ENCODE data around the gene GUCA1A. TPM values are rescaled to one million over a fixed set of nuclear protein-coding genes. Genes with fewer than 3 reads are reported as not detected.

Gene GUCA1A
- total RNA-seq, 2 donors from 2014 or later = not detected

GRCh38 chr6:42220807-42221206 is 47.6 kb downstream of the GUCA1A start:
- no peak for TF ChIP-seq CTCF (IDR thresholded peaks at IDR 0.05)
- DNase-seq (ENCODE audit: low spot score) = no peak
- no peaks in the 10 kb centered on the region for H3K36me3 ChIP-seq
- no peak overlapping the region for H3K4me3 ChIP-seq
- no peak overlapping the region for H3K27ac ChIP-seq
- peaks cover 0 to 15% of the 10 kb centered on the region in 2 donors for H3K4me1 ChIP-seq
- no peaks in the 10 kb centered on the region for H3K27me3 ChIP-seq
- H3K9me3 ChIP-seq = no peaks in the 10 kb centered on the region

GRCh38 chr6:42221546-42221945 is 48.4 kb downstream of the GUCA1A start:
- Histone ChIP-seq H3K4me3 (no peak overlapping the region), H3K27ac (no peak overlapping the region), H3K9me3 (no peaks in the 10 kb centered on the region), H3K36me3 (no peaks in the 10 kb centered on the region), H3K4me1 (peaks cover 0 to 11% of the 10 kb centered on the region in 2 donors), H3K27me3 (no peaks in the 10 kb centered on the region)
- no peak for TF ChIP-seq CTCF (IDR thresholded peaks at IDR 0.05)
- DNase-seq (ENCODE audit: low spot score) = no peak

- no peaks in the 10 kb centered on the region for H3K9me3 ChIP-seq
- H3K27ac ChIP-seq = no peak overlapping the region
- no peak for TF ChIP-seq CTCF (IDR thresholded peaks at IDR 0.05)
- no peak overlapping the region for H3K4me3 ChIP-seq
- no peak for DNase-seq (ENCODE audit: low spot score)
- H3K27me3 ChIP-seq = no peaks in the 10 kb centered on the region
- peaks cover 0 to 3% of the 10 kb centered on the region in 2 donors for H3K4me1 ChIP-seq
- no peaks in the 10 kb centered on the region for H3K36me3 ChIP-seq
Measured at GRCh38 chr6:42222448-42222847, 49.3 kb downstream of the GUCA1A start.

- H3K27me3 ChIP-seq = no peaks in the 10 kb centered on the region
- H3K36me3 ChIP-seq = no peaks in the 10 kb centered on the region
- no peaks in the 10 kb centered on the region for H3K9me3 ChIP-seq
- no peak for DNase-seq (ENCODE audit: low spot score)
- H3K27ac ChIP-seq = no peak overlapping the region
- no peaks in the 10 kb centered on the region for H3K4me1 ChIP-seq
- H3K4me3 ChIP-seq = no peak overlapping the region
- TF ChIP-seq CTCF (IDR thresholded peaks at IDR 0.05) = no peak
Measured at GRCh38 chr6:42224222-42225028, 51.3 kb downstream of the GUCA1A start.

- no peaks in the 10 kb centered on the region for H3K9me3 ChIP-seq
- no peaks in the 10 kb centered on the region for H3K4me1 ChIP-seq
- H3K27me3 ChIP-seq = no peaks in the 10 kb centered on the region
- H3K27ac ChIP-seq = no peak overlapping the region
- no peak overlapping the region for H3K4me3 ChIP-seq
- DNase-seq (ENCODE audit: low spot score) = no peak
- no peak for TF ChIP-seq CTCF (IDR thresholded peaks at IDR 0.05)
- no peaks in the 10 kb centered on the region for H3K36me3 ChIP-seq
Measured at GRCh38 chr6:42225029-42225339, 51.8 kb downstream of the GUCA1A start.

GRCh38 chr6:42225419-42225818 is 52.3 kb downstream of the GUCA1A start:
- H3K27me3 ChIP-seq = no peaks in the 10 kb centered on the region
- no peak for DNase-seq (ENCODE audit: low spot score)
- H3K36me3 ChIP-seq = no peaks in the 10 kb centered on the region
- no peak overlapping the region for H3K4me3 ChIP-seq
- H3K27ac ChIP-seq = no peak overlapping the region
- no peak for TF ChIP-seq CTCF (IDR thresholded peaks at IDR 0.05)
- H3K9me3 ChIP-seq = no peaks in the 10 kb centered on the region
- H3K4me1 ChIP-seq = no peaks in the 10 kb centered on the region
